SK-N-SH (cell line): ENCODE results near the gene CEP112. TPM values are rescaled to one million over a fixed set of nuclear protein-coding genes. Genes with fewer than 3 reads are reported as not detected.

Experiments used
- CTCF ChIA-PET: fragments of 300-600, 350-600 bp; formaldehyde crosslinking; extraction: SDS; loops from one replicate; lab custom pipeline; 2021; lab: Yijun Ruan, JAX
- POLR2A ChIA-PET: fragments of 350-600 bp; sonication (Branson Sonifier 250); formaldehyde crosslinking; extraction: SDS; loops from one replicate; lab custom pipeline; 2020; ENCODE audit warnings: antibody characterized with exemption, inconsistent platforms; lab: Yijun Ruan, JAX
- DNase-seq: peaks from one replicate; pipeline ENCODE4 v3.0.0; 2012
- H2AFZ ChIP-seq: fragments of 200-600 bp; sonication (generic); 2 replicates; pipeline ENCODE4 v1.8.1; 2016; ENCODE audit warnings: antibody characterized with exemption, mild to moderate bottlenecking, low read depth
- H3F3A ChIP-seq: fragments of 200-600 bp; sonication (generic); replicated peaks from 2 replicates; pipeline ENCODE3; 2016; ENCODE audit warnings: antibody characterized with exemption, mild to moderate bottlenecking; ENCODE audit not compliant: insufficient read depth
- H3K27ac ChIP-seq, 2 experiments: fragments of 200-500 bp in 1 of 2; fragments of 200-600 bp in 1 of 2; sonication (Bioruptor generic) in 1 of 2; sonication (generic), shearing (Covaris generic) in 1 of 2; 2 replicates each; pipeline versions ENCODE4 v1.5.1 to v1.6.1; 2014 to 2016; ENCODE audit warnings: low read depth in 2 of 2, inconsistent platforms in 1 of 2, low read length in 1 of 2, mild to moderate bottlenecking in 1 of 2, mixed read lengths in 1 of 2
- H3K27me3 ChIP-seq: fragments of 200-600 bp; sonication (generic), shearing (Covaris generic); 2 replicates; pipeline ENCODE4 v1.6.1; 2016; ENCODE audit warnings: mixed run types; ENCODE audit not compliant: insufficient read depth
- H3K36me3 ChIP-seq, 2 experiments: fragments of 200-500 bp in 1 of 2; fragments of 200-600 bp in 1 of 2; sonication (Bioruptor generic) in 1 of 2; sonication (generic) in 1 of 2; replicated peaks in 1 of 2; 2 replicates each; pipeline versions ENCODE3 to v1.5.1; 2014 to 2016; ENCODE audit warnings: low read length in 1 of 2, mild to moderate bottlenecking in 1 of 2; ENCODE audit not compliant: insufficient read depth in 2 of 2, control insufficient read depth in 1 of 2
- H3K4me1 ChIP-seq, 2 experiments: fragments of 200-500 bp in 1 of 2; fragments of 200-600 bp in 1 of 2; sonication (Bioruptor generic) in 1 of 2; sonication (generic), shearing (Covaris generic) in 1 of 2; 2 replicates each; pipeline versions ENCODE4 v1.5.1 to v1.6.1; 2014 to 2016; ENCODE audit warnings: low read depth in 1 of 2, low read length in 1 of 2, mixed run types in 1 of 2; ENCODE audit not compliant: insufficient read depth in 2 of 2, control insufficient read depth in 1 of 2
- H3K4me2 ChIP-seq: fragments of 200-600 bp; sonication (generic), shearing (Covaris generic); 2 replicates; pipeline ENCODE4 v1.6.1; 2017; ENCODE audit warnings: mixed run types
- H3K4me3 ChIP-seq, 2 experiments: fragments of 200-500 bp in 1 of 2; fragments of 200-600 bp in 1 of 2; sonication (Bioruptor generic) in 1 of 2; sonication (generic), shearing (Covaris generic) in 1 of 2; 2 replicates each; pipeline versions ENCODE4 v1.5.1 to v1.8.1; 2014 to 2016; ENCODE audit warnings: low read depth in 2 of 2, inconsistent platforms in 1 of 2, low read length in 1 of 2, mild to moderate bottlenecking in 1 of 2, mixed read lengths in 1 of 2, moderate library complexity in 1 of 2
- H3K79me2 ChIP-seq: fragments of 200-600 bp; sonication (generic); 2 replicates; pipeline ENCODE4 v1.8.1; 2017; ENCODE audit warnings: mild to moderate bottlenecking; ENCODE audit not compliant: insufficient read depth
- H3K9ac ChIP-seq: fragments of 200-600 bp; sonication (generic); 2 replicates; pipeline ENCODE4 v1.6.1; 2017; ENCODE audit warnings: mixed run types
- H3K9me2 ChIP-seq: fragments of 200-600 bp; sonication (generic); 2 replicates; pipeline ENCODE4 v1.6.1; 2017; ENCODE audit warnings: mixed run types
- H3K9me3 ChIP-seq: fragments of 200-600 bp; sonication (generic); 2 replicates; pipeline ENCODE4 v1.6.1; 2017; ENCODE audit warnings: mixed run types, mild to moderate bottlenecking, moderate library complexity
- H4K20me1 ChIP-seq: fragments of 200-600 bp; sonication (generic); 2 replicates; pipeline ENCODE4 v1.6.1; 2017; ENCODE audit warnings: mild to moderate bottlenecking, mixed run types; ENCODE audit not compliant: insufficient read depth
- CHD2 ChIP-seq: fragments of 150-350 bp; IDR thresholded peaks from 2 replicates; pipeline ENCODE4 v1.6.1; 2018; ENCODE audit warnings: low read length; ENCODE audit not compliant: partially characterized antibody
- CTCF ChIP-seq: fragments of 200-600 bp; sonication (generic); IDR thresholded peaks from 2 replicates; pipeline ENCODE4 v1.6.1; 2017; ENCODE audit warnings: antibody characterized with exemption, mild to moderate bottlenecking, moderate library complexity
- ELF1 ChIP-seq: IDR thresholded peaks from 2 replicates; pipeline ENCODE4 v1.4.0; 2012
- EP300 ChIP-seq, 2 experiments: IDR thresholded peaks; 2 replicates each; pipeline versions ENCODE4 v1.4.0 to v1.6.1; 2012; ENCODE audit warnings: borderline replicate concordance in 1 of 2, low read depth in 1 of 2, low read length in 1 of 2
- EZH2phosphoT487 ChIP-seq: fragments of 200-600 bp; sonication (generic); IDR thresholded peaks from 2 replicates; pipeline ENCODE4 v1.6.1; 2017; ENCODE audit warnings: low read depth, mixed run types, mild to moderate bottlenecking, antibody characterized with exemption, moderate library complexity, borderline replicate concordance
- FOXM1 ChIP-seq: IDR thresholded peaks from 2 replicates; pipeline ENCODE4 v1.4.0; 2012; ENCODE audit warnings: low read depth, mild to moderate bottlenecking
- GABPA ChIP-seq: IDR thresholded peaks from 2 replicates; pipeline ENCODE4 v1.4.0; 2012; ENCODE audit warnings: low read depth, mild to moderate bottlenecking
- JUND ChIP-seq: IDR thresholded peaks from 2 replicates; pipeline ENCODE4 v1.4.0; 2012
- MEF2A ChIP-seq: IDR thresholded peaks from 2 replicates; pipeline ENCODE4 v1.4.0; 2012; ENCODE audit warnings: low read depth, borderline replicate concordance
- MXI1 ChIP-seq: IDR thresholded peaks from 2 replicates; pipeline ENCODE4 v1.6.1; 2012; ENCODE audit warnings: mild to moderate bottlenecking, low read depth, low read length, improper control_type of control experiment
- POLR2AphosphoS5 ChIP-seq: IDR thresholded peaks from 2 replicates; pipeline ENCODE4 v1.6.1; 2012; ENCODE audit warnings: low read depth, low read length
- RXRA ChIP-seq: IDR thresholded peaks from 2 replicates; pipeline ENCODE4 v1.4.0; 2012; ENCODE audit warnings: low read depth, mild to moderate bottlenecking, borderline replicate concordance
- SIN3A ChIP-seq: IDR thresholded peaks from 2 replicates; pipeline ENCODE4 v1.6.1; 2012; ENCODE audit warnings: low read depth, mild to moderate bottlenecking, low read length, moderate library complexity, borderline replicate concordance
- SMC3 ChIP-seq: IDR thresholded peaks from 2 replicates; pipeline ENCODE4 v1.6.1; 2012; ENCODE audit warnings: low read depth, low read length, improper control_type of control experiment
- TAF1 ChIP-seq: IDR thresholded peaks from 2 replicates; pipeline ENCODE4 v1.6.1; 2012; ENCODE audit warnings: low read depth, mild to moderate bottlenecking, low read length, moderate library complexity, borderline replicate concordance
- TCF12 ChIP-seq: IDR thresholded peaks from 2 replicates; pipeline ENCODE4 v1.4.0; 2012
- TEAD4 ChIP-seq: IDR thresholded peaks from 2 replicates; pipeline ENCODE4 v1.4.0; 2012; ENCODE audit warnings: mild to moderate bottlenecking, borderline replicate concordance; ENCODE audit not compliant: insufficient read depth
- WGBS: methylation state at CpG from one replicate; pipeline ENCODE4 v1.1.6; 2017; ENCODE audit warnings: low lambda C conversion rate; 5-methylcytosine and 5-hydroxymethylcytosine counted together
- polyA plus RNA-seq, 3 experiments: library from polyadenylated mRNA; depleted of rRNA; stranded (reverse); fragments of >200 nt; gene quantifications; 2 replicates each; pipeline ENCODE4 v1.2.3, GENCODE V29; 2012
- TF ChIP-seq, protein P1 (sequence below): fragments of 150-350 bp; IDR thresholded peaks from 2 replicates; pipeline ENCODE4 v1.6.1; 2016; ENCODE audit warnings: mild to moderate bottlenecking, low read depth, low read length
- TF ChIP-seq, protein P2 (sequence below): IDR thresholded peaks from 2 replicates; pipeline ENCODE4 v1.4.0; 2012; ENCODE audit warnings: low read depth, borderline replicate concordance
- TF ChIP-seq, protein P3 (sequence below): IDR thresholded peaks from 2 replicates; pipeline ENCODE4 v1.4.0; 2012; ENCODE audit warnings: low read depth, borderline replicate concordance

CEP112 gene
- polyA plus RNA-seq, 1 of the 3 experiments (the other 2 are of a cell fraction): 7.9 TPM

DNA sequence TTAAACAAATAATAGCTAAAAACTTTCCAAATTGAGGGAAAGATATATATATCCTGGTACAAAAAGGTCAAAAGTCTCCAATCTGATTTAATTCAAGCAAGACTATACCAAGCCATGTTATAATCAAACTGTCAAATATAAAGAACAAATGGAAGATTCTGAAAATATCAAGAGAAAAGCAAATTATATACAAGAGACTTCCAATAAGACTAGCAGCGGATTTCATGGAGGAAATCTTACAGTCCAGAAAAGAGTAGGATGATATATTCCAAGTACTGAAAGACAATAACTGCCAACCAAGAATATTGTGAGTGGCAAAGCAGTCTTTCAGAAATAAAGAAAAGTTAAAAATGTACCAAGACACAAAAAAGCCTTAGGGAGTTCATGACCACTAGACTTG lies 102.2 kb downstream of the CEP112 start:
- no peaks in the 10 kb centered on the region for H4K20me1 ChIP-seq
- DNase-seq: no peak
- ChIA-PET POLR2A (no interaction called here), CTCF (interaction anchor here (0.8 kb wide), 1 partner anchor 21 kb away, joined by 3 read pairs; no protein-coding TSS in a partner anchor)
- TF ChIP-seq, protein P1, sequence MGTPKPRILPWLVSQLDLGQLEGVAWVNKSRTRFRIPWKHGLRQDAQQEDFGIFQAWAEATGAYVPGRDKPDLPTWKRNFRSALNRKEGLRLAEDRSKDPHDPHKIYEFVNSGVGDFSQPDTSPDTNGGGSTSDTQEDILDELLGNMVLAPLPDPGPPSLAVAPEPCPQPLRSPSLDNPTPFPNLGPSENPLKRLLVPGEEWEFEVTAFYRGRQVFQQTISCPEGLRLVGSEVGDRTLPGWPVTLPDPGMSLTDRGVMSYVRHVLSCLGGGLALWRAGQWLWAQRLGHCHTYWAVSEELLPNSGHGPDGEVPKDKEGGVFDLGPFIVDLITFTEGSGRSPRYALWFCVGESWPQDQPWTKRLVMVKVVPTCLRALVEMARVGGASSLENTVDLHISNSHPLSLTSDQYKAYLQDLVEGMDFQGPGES: no peak
- TF ChIP-seq RXRA: no peak
- no peak for TF ChIP-seq POLR2AphosphoS5
- TF ChIP-seq CTCF: no peak
- no peak for TF ChIP-seq EP300 (IDR thresholded peaks at IDR 0.05; ENCODE audit: borderline replicate concordance in 1 of 2, low read depth in 1 of 2, low read length in 1 of 2)
- no peak for TF ChIP-seq MEF2A
- TF ChIP-seq EZH2phosphoT487: no peak
- no peak for TF ChIP-seq GABPA
- TF ChIP-seq, protein P2, sequence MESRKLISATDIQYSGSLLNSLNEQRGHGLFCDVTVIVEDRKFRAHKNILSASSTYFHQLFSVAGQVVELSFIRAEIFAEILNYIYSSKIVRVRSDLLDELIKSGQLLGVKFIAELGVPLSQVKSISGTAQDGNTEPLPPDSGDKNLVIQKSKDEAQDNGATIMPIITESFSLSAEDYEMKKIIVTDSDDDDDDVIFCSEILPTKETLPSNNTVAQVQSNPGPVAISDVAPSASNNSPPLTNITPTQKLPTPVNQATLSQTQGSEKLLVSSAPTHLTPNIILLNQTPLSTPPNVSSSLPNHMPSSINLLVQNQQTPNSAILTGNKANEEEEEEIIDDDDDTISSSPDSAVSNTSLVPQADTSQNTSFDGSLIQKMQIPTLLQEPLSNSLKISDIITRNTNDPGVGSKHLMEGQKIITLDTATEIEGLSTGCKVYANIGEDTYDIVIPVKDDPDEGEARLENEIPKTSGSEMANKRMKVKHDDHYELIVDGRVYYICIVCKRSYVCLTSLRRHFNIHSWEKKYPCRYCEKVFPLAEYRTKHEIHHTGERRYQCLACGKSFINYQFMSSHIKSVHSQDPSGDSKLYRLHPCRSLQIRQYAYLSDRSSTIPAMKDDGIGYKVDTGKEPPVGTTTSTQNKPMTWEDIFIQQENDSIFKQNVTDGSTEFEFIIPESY: no peak
- TF ChIP-seq FOXM1: no peak
- no peak for TF ChIP-seq MXI1
- TF ChIP-seq, protein P3, sequence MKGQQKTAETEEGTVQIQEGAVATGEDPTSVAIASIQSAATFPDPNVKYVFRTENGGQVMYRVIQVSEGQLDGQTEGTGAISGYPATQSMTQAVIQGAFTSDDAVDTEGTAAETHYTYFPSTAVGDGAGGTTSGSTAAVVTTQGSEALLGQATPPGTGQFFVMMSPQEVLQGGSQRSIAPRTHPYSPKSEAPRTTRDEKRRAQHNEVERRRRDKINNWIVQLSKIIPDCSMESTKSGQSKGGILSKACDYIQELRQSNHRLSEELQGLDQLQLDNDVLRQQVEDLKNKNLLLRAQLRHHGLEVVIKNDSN: no peak
- TF ChIP-seq TCF12: no peak
- TF ChIP-seq TAF1: no peak
- TF ChIP-seq SIN3A: no peak
- no peak for TF ChIP-seq JUND
- no peak for TF ChIP-seq SMC3
- TF ChIP-seq ELF1: no peak
- TF ChIP-seq TEAD4: no peak
- no peak for TF ChIP-seq CHD2
- H2AFZ ChIP-seq: no peak overlapping the region
- no peak overlapping the region for H3K4me3 ChIP-seq
- H3F3A ChIP-seq: peaks cover 9% of the 10 kb centered on the region
- no peaks in the 10 kb centered on the region for H3K79me2 ChIP-seq
- H3K9me3 ChIP-seq: peaks cover 28% of the 10 kb centered on the region
- H3K27ac ChIP-seq: no peak overlapping the region
- H3K9ac ChIP-seq: no peak overlapping the region
- WGBS: 90% methylated on average over 1 of the region's 1 CpG
- peaks cover 2 to 19% of the 10 kb centered on the region in 2 experiments for H3K36me3 ChIP-seq
- H3K4me2 ChIP-seq: no peak overlapping the region
- H3K9me2 ChIP-seq: no peaks in the 10 kb centered on the region
- no peaks in the 10 kb centered on the region for H3K4me1 ChIP-seq
- no peaks in the 10 kb centered on the region for H3K27me3 ChIP-seq
